Measurements from ENCODE around the gene CNTN5.

CNTN5 gene

GRCh38 chr11:100328626-100329340, 1308.0 kb downstream of the CNTN5 start:
- DNase-seq (ENCODE audit: low spot score) = no peak

- DNase-seq (ENCODE audit: low spot score) = no peak
These were observed 1308.6 kb downstream of the CNTN5 start for GRCh38 chr11:100329352-100329751.

- DNase-seq (ENCODE audit: low spot score) = no peak
These were observed 1316.1 kb downstream of the CNTN5 start for GRCh38 chr11:100336873-100337272.

- no peak for DNase-seq (ENCODE audit: low spot score)
These were observed 1317.5 kb downstream of the CNTN5 start for GRCh38 chr11:100338144-100338840.

GRCh38 chr11:100340466-100341319, 1319.9 kb downstream of the CNTN5 start:
- no peak for DNase-seq (ENCODE audit: low spot score)

- no peak for DNase-seq (ENCODE audit: low spot score)
These were observed 1332.3 kb downstream of the CNTN5 start for GRCh38 chr11:100353083-100353482.

GRCh38 chr11:100354736-100355135, 1334.0 kb downstream of the CNTN5 start:
- no peak for DNase-seq (ENCODE audit: low spot score)

- no peak for DNase-seq (ENCODE audit: low spot score)
These were observed 1335.3 kb downstream of the CNTN5 start for GRCh38 chr11:100356035-100356434.

- no peak for DNase-seq (ENCODE audit: low spot score)
These were observed 1338.5 kb downstream of the CNTN5 start for GRCh38 chr11:100359281-100359680.

- DNase-seq (ENCODE audit: low spot score) = no peak
These were observed 1347.1 kb downstream of the CNTN5 start for GRCh38 chr11:100367892-100368291.

GRCh38 chr11:100383357-100383865, 1362.7 kb downstream of the CNTN5 start:
- DNase-seq (ENCODE audit: low spot score) = no peak

- DNase-seq (ENCODE audit: low spot score) = no peak
These were observed 1375.5 kb downstream of the CNTN5 start for GRCh38 chr11:100396266-100396665.

GRCh38 chr11:100397401-100397800, 1376.7 kb downstream of the CNTN5 start:
- DNase-seq (ENCODE audit: low spot score) = no peak

- no peak for DNase-seq (ENCODE audit: low spot score)
These were observed 1383.1 kb downstream of the CNTN5 start for GRCh38 chr11:100403816-100404215.

- no peak for DNase-seq (ENCODE audit: low spot score)
These were observed 1384.2 kb downstream of the CNTN5 start for GRCh38 chr11:100404907-100405306.
